ENCODE data around the gene BPIFA3.
"Not testable (repeated sequence)": the region's sequence is repeated elsewhere in the genome, so short reads cannot be mapped to it uniquely, and the experiment has no call there.

The BPIFA3 gene

DNA sequence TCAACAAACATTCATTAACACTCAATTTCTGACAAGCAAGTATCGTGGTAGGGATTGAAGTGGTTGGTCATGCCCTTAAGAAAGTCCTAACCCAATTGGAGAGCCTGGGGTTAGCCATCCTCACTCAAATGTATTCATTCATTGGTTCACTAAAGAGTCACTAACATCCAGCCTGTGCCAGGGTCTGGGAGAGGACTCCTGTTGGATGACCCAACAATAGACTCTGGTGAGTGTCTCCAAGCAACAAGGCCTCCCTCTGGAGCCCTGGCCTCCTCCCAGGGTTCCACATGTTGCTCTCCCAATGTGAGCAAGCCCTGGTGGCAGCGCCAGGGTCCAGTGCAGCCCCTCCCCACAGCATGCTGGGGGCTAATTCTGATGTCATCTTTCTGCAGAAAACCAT is at the start of gene BPIFA3:
TSS of gene BPIFA3 (plus strand) at position 301 of the 400 bp plus-strand sequence. CDS start 185 bp downstream, outside the sequence.
- no peak for FAIRE-seq

DNA sequence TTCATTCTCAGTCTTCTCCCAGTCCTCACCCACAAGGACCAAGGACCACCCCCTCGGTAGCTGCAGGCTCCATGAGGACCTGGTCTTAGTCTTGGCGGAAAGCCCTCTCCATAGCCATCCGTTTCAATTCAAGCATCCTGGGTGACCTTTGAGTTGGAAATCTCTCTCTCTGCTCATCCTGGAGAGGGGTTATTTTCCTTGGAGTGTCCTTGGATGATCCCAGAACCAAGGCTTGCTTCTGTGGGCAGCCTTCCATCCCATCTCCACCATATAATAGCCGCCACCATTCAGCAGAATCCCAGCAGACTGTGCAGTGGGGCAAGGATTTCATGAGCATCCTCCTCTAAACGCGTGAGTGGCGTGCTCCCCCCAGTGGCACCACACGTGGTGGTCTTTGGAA is 49.3 kb upstream of the BPIFA3 start, which contains the start of gene BPIFA2:
TSS of gene BPIFA2 (plus strand) at position 301 of the 400 bp plus-strand sequence. CDS start 987 bp downstream, outside the sequence.
- FAIRE-seq, result no peak

DNA sequence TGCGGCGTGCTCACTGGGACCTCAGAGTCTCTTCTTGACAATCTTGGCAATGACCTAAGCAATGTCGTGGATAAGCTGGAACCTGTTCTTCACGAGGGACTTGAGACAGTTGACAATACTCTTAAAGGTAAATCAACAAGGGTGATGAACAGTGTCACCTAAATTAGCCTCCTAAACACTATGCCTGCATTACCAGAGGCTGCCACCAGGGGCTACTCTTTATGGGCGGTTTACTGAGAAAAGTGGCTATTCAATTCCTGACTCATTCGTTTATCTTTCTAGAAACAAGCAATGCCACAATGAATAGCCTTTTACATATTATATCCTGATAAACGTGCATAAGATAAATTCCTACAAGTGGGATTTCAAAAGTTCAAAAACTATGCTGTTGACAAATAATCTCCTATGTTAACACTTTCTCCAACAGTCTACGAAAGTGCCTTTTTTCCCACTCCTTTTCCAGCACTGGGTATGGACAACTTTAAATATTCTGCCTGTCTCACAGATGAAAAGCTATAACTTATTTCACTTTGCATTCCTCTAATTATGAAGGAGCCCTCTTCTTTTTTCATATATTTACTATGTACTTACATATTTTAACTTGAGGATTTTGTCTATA is 47.9 kb upstream of the BPIFA3 start:
- no peak for FAIRE-seq

DNA sequence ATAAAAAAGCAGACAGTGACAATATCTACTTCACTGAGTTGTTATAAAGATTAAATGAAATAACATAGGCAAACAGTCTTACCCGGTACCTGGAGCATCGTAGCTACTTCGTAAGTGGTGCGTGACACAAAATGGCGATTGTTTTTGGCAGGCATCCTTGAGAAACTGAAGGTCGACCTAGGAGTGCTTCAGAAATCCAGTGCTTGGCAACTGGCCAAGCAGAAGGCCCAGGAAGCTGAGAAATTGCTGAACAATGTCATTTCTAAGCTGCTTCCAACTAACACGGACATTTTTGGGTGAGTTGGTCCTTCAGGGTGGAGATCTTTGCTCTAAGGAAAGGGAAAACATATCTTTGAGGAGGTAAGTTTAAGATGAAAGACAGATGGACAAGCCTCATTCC is 44.4 kb upstream of the BPIFA3 start:
- no peak for FAIRE-seq

DNA sequence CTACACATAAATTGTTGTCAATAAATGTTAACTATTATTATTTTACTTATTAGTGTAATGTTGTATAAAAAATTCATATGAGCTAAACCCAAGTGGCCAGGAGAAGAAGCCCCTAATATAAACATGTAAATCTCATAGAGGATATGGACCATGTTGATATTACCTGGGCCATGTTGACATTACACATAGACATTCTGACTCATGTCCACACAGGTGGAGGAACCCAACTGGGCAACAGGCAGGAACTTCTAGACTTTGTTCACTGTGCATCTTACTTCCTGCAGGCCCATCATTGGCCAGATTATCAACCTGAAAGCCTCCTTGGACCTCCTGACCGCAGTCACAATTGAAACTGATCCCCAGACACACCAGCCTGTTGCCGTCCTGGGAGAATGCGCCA is 42.0 kb upstream of the BPIFA3 start:
- FAIRE-seq, result no peak

DNA sequence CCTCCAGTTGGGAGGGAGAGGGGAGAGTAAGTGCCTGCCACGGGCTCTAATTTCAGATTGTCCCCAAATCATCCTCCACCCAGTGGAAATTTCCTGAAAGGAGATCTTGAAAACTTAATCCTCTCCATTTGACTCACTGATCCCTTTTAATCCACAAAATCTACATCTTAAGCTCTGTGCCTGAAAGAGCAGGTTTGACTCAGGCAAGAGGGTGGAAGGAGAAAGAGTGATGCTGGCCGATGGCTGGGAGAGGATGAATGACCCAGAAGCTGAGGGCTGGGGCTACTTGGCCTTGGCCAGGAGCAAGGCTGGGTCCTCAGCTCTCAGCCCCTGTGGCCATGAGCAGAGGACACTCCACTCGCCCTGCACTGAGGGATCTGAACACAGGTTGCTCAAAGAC is 41.1 kb upstream of the BPIFA3 start:
- FAIRE-seq, result no peak

DNA sequence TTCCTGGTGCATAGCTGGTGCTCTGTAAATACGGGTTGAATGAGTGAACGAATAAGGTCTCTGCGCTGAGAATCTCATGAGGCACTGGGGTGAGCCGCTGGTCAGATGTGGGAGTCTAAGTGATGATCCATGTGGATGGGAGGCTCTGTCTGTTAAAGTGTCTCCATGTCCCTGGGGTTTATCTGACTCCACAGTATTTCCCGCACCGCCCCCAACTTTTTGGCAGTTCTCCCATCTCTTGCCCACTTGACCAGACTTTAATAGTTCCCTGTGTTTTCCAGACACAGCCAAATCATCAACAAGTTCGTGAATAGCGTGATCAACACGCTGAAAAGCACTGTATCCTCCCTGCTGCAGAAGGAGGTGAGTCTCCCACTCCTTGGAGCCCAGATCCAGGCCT is 39.3 kb upstream of the BPIFA3 start:
- FAIRE-seq, result no peak

DNA sequence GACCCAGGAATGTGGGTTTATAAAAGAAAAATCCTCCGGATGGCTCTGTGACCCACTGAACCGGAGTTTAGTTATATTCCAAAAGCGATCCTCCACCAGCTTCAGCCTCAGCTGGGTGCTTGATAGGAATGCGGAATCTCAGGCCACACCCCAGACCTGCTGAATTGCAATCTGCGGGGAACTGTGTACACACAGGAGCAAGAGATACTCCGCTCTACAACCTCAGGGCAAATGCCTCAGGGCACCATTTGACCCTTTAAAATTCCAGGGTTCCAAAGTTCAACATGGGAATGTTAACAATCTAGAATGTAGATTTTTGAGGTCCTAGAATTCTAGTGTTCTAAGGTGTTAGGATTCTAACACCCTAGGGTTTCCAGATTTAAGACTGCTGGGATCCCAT is 38.4 kb upstream of the BPIFA3 start:
- no peak for FAIRE-seq

DNA sequence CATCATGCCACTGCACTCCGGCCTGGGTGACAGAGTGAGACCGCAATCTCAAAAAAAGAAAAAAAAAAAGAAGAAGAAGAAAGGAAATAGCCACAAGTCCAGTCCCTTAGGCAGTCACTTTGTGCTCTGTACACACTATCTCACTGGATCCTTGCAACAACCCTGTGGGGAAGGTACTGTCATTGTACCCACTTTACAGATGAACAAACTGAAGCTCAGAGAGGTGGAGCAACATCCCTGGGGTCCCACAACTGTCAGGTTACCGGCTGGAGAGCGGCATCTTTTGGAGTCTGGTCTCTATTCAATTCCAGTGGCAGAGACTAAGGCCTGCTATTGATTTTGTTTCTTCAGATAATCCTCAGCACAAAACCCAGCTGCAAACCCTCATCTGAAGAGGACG is 37.0 kb upstream of the BPIFA3 start:
- no peak for FAIRE-seq

DNA sequence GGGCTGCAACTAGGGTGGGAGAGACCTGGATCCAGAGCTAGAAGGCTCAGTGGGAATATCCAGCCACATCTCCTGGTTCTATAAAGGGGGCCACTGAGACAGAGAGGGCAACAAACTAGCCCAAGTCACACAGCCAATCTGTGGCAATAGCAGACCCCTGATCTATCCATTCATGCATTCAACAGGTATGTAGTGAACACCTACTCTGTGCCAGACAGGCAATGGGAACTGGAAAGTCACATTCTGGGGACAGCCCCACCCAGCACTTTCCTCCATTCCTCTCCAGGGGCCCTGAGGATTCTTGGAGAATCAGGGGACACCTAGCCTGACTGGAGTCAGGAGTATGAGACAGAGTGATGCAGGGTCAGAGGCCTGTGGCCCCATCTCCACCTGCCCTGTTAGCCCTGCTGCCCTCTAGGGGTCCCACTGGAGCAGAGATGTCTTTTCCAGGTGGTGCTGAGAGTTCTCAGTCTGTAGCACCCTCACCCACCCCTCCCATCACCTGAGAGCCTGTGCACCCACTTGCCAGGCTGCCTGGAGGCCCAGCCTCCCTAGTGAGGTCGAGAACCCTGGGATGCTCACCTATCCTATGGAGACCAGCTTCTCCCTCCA is 35.6 kb upstream of the BPIFA3 start:
- FAIRE-seq, result no peak

DNA sequence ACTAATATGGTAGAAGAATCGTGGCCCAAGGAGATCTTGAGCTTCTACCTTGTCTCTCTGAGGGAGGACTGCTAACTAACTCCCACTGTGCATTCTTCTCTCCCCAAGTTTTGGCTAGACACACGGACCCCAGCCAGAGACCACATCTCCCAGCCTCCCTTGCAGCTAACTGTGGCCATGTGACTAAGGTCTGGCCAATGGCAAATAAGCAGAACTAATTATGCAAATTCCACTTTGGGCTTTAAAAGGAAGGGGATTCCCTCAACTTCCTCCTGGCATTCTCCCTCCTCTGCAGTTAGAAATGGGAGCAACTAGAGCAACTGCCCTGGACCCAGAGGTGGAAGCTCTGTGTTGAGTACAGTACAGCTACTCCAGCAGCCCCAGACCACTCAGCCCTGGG is 33.8 kb upstream of the BPIFA3 start:
- no peak for FAIRE-seq

DNA sequence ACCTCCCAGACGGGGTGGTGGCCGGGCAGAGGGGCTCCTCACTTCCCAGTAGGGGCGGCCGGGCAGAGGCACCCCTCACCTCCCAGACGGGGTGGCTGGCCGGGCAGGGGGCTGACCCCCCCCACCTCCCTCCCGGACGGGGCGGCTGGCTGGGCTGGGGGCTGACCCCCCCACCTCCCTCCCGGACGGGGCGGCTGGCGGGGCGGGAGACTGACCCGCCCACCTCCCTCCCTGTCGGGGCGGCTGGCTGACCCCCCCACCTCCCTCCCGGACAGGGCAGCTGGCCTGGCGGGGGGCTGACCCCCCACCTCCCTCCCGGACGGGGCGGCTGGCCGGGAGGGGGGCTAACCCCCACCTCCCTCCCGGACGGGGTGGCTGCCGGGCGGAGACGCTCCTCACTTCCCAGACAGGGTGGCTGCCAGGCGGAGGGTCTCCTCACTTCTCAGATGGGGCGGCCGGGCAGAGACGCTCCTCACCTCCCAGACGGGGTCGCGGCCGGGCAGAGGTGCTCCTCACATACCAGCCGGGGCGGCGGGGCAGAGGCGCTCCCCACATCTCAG is 32.0 kb upstream of the BPIFA3 start:
- FAIRE-seq, result not testable (repeated sequence)

DNA sequence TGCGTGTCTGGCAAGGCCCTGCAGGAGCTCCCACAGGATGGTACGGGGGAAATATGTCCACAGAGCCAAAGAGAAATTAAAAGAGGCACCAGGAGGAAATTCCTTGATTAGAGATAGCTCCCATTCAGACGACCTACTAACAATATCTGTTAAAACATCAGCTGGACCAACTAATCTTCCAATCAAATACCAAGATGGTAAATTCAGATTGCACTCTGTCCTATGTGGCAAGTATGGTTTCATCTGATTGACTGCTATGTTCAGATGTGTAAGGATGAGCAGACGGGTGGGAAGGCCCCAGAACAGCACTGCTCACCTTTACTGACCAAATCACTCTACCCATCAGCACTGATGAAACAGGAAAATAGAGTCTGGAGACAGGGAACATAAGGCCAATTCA is 29.7 kb upstream of the BPIFA3 start:
- no peak for FAIRE-seq

DNA sequence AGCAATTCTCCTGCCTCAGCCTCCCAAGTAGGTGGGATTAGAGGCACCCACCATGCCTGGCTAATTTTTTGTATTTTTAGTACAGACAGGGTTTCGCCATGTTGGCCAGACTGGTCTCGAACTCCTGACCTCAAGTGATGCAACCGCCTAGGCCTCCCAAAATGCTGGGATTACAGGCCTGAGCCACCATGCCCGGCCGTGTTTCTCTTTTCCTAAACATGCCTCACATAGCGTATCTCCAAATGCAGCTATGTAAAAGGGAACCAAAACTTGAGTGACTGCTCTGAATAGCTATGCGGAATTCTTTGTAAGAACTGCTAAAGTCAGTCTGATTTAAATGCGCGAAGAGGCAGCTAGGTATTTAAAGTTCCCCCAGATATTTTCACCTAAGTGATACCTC is 28.7 kb upstream of the BPIFA3 start:
- no peak for FAIRE-seq

DNA sequence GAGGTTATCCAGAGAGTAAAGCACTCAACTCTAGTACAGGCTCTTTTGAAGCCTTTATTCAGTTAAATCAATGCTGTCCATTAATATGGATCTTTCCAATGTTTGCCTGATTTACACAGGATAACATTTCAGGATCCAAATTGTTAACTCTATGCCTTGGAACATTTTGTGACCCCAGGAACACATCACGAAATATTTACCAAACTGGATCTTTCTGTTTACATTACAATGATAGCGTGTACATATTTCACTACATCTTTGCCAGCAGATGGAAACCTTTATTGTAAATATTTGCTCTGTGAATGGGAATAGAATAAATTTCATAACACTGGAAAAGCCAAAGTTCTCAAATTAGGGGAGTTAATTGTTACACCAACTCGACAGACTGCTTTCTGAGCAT is 25.7 kb upstream of the BPIFA3 start:
- no peak for FAIRE-seq

DNA sequence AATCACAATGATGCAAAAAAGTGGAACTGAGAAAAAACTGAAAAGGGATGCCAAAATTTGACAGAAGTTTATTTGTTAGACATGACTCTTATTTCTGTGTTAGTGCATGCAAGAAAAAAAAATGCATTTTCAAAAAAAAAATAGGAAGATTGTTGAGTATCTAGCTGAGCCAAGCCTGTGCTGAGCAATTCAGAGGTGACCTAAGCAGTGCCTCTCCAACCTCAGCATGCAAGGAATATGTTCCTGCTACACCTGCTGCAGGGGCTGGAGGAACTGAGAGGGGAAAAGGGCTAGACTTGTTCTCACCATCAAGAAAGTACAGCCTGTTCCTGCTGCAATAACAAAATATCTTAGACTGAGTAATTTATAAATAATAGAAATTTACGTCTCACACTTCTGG is 25.2 kb upstream of the BPIFA3 start:
- FAIRE-seq, result no peak

DNA sequence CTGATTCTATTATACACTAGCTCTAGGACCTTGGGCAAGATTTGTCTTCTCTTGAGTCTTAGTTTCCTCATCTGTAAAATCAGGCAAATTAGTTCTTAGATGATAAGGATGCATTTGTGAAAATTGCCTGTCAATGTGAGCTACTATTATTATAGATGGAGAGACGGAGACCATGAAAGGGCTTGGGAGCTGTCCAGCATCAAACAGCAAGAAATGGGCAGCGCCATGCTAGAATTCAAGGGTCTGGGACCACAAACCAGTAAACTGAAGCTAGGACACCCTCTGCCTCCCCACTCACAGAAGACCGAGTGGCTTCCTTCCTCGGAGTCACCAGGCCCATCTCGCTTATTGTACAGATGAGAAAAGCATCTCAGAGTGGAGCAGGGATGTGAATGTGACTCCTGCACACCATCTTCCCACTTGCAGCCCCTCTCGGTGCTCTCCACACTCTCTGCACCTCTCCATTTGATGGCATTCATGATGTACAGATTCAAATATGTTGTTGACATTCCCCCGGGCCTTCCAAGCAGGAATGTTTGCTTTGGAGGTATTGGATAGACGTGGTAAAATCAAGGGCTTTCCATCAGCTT is 24.1 kb upstream of the BPIFA3 start:
- FAIRE-seq, result no peak

DNA sequence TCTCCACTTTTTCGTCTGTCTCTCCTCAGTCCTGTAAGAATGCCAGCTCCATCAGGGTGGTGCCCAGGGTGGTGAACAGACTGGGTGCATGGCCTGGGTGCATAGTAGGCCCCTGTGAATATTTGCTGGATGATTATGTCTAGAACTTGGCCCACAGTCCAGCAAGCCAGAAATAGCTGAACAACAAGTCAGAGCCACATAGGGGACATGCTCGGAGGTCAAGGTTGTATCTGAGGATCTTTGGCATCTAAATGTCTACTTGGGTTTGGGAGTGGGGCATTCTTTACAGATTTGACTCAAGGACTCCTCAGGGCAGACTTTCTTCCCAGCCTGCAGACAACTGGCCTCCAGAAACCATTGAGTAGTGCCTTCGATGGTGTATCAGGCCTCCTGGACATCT is 18.1 kb upstream of the BPIFA3 start:
- FAIRE-seq, result no peak

DNA sequence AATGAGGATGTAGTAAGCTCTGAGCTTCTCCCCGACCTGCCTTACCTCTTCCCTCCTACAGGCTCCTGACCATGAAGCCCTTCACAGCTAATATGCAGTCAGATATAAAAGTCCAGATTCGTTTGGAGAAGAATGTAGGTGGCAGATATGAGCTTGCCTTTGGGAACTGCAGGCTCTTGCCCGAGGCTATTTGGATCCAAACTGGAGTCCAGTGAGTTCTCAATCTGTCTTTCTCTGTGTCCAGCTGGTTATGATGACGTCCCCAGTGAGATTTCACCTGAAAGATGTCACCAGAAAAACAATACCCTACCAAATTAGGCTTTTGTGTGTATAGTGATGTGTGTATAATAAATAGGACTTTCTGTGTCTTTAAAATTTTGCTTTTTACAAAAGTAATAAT is 14.7 kb upstream of the BPIFA3 start:
- FAIRE-seq, result no peak

DNA sequence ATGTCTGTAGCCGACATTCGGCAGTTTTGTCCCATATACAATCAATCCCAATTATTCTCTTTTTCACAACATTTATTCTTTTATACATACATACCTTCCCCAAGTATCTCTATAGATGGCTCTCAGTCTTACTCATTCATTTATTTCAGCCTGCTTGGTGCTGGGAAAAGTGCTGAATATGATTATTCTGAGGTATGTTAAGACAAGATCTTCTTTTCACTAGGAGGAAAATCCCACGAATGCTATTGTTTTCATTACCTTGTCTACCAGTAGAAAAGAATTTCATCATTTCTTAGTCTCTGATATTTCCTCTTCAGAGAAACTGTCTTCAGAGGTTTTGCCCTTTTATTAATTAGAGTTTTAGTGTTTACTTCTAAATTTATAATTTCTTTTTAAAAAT is 13.7 kb upstream of the BPIFA3 start:
- FAIRE-seq, result no peak

DNA sequence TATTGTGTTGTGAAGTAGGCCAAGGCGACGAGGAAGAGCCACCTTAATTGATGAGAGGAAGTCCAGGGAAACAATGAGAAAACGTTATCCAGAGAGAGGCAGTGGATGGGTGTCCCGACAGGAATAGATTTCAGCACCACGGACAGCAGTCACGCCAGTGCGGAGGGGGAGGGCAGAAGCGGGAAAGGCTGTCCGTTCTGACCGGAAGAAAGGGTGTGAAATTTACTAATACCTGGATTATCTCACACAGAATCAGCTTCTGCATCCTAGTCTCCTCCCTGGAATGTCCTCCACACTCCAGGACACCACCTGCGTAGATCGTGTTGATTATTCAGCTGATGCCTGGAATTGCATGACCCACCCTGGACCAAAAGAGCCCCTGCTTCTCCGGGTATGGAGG is 7.4 kb upstream of the BPIFA3 start:
- FAIRE-seq, result no peak

DNA sequence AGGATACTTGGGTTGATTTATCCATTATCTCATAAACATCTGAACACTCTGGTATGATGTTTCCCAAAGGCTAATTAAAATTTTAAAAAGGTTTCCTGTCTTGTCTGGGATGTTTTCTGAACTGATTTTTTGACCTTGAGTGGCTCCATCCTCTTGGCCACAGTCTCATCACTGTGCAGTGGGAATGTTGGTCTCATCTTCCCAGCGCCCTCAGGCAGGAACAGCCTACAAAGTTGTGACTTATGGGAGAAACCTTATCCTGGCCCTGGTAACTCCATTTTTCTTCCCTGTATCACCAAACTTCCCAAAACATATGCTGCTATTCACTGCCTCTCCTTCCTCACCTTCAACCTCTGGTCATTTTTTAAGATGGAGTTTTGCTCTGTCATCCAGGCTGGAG is 6.8 kb upstream of the BPIFA3 start:
- no peak for FAIRE-seq

DNA sequence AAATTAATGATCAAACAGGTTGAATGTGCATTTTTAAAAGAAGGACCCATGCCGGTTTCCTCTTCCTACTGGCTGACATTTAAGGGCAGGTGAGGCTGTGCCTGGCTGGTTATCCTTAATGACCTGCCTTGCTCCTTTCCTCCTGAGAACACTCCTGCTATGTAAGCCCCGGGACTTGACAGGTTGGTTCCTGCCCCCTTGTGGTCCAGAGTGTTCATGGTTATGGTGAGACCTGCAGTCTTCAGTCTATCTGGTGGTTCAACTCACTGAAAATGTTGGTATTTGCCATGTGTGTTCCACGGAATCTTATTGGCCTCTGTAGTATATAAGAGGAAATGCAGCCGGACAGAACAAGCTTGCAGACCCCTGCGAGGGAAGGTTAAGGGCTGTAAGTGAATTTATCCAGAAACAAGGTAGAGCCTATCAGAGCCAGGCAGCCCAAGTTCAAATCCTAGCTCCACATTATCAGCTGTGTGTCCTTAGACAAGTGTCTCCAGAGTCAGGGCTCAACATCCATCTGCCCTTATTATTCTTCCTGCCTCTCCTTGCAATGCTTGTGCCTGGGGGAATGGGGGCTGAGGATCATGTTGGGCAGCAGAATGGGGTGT is 5.2 kb upstream of the BPIFA3 start:
- FAIRE-seq, result no peak

DNA sequence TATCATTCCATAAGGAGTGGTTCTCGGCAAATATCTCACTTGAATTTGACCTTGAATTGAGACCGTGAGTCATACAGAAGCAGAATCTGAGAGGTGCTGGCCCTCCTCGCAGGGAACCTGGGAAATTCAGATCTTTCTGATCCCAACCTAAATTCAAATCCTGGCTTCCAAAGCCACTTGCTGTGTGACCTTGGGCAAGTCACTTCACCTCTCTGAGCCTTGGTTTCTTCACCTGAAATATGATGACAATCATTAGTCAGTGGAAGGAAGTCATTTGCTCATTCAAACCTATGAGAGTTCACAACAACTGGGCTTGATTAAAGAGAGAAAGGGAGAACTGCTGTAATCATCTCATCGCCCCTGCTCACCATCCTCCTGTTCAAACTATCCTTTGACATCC is 7.2 kb downstream of the BPIFA3 start:
- no peak for FAIRE-seq

All from TTC549 (cell line).